Measurements from ENCODE around the gene PMPCA. TPM values are rescaled to one million over a fixed set of nuclear protein-coding genes. Genes with fewer than 3 reads are reported as not detected.

The PMPCA gene
- total RNA-seq, 1 experiment from 2014 or later = 94.5 TPM

GRCh38 chr9:136426787-136427186 lies 16.3 kb downstream of the PMPCA start:
- DNase-seq = no peak
- no peak overlapping the region for H2AK5ac ChIP-seq (ENCODE audit: insufficient read length, low read length)
- no peak overlapping the region for H2BK12ac ChIP-seq (ENCODE audit: insufficient read length, low read depth, low read length)
- WGBS (ENCODE audit: extremely low coverage, insufficient read length, low lambda C conversion rate) = no CpG with 5 or more reads among the region's 12 CpGs
- no peak overlapping the region for H2BK15ac ChIP-seq (ENCODE audit: low read depth, low read length)
- no peaks in the 10 kb centered on the region for H3K27me3 ChIP-seq (ENCODE audit: insufficient read depth, low read length)
- H2BK120ac ChIP-seq (ENCODE audit: low read depth, low read length, poor library complexity, severe bottlenecking) = no peak overlapping the region
- Mint-ChIP-seq H3K4me3 (no peak overlapping the region), H3K9me3 (no peaks in the 10 kb centered on the region), H3K27me3 (ENCODE audit: low read depth) (no peaks in the 10 kb centered on the region), H3K4me1 (0 out of 4 replicates have a peak, but pooled peaks cover 0 to 2% of the 10 kb centered on the region in 2 experiments), H3K36me3 (ENCODE audit: insufficient read depth in 1 of 3, low read depth in 3 of 3) (peaks cover 7 to 61% (median 51%) of the 10 kb centered on the region in 3 experiments; a peak in 6 of 7 replicates), H3K27ac (peak overlapping the region; percentile 3 to 25 (median 17); a peak in 3 of 7 replicates)
- H3T11ph ChIP-seq (ENCODE audit: low read length) = no peak overlapping the region
- H3K23ac ChIP-seq (ENCODE audit: insufficient read length, low read depth, low read length) = no peak overlapping the region
- no peaks in the 10 kb centered on the region for H3K79me1 ChIP-seq (ENCODE audit: insufficient read depth, low read depth, low read length, poor library complexity, severe bottlenecking)
- H3K4me1 ChIP-seq (ENCODE audit: insufficient read depth, low read length) = no peaks in the 10 kb centered on the region
- no peak overlapping the region for H3K4ac ChIP-seq (ENCODE audit: low read depth, low read length)
- H2BK20ac ChIP-seq (ENCODE audit: low read depth, low read length, poor library complexity, severe bottlenecking) = no peak overlapping the region
- H3K4me2 ChIP-seq (ENCODE audit: insufficient read depth, insufficient read length, low read length) = no peak overlapping the region
- no peak overlapping the region for H4K5ac ChIP-seq (ENCODE audit: insufficient read length, low read depth, low read length)
- no peak for TF ChIP-seq CTCF (conservative IDR thresholded peaks at IDR 0.05)
- no peaks in the 10 kb centered on the region for H3K79me2 ChIP-seq (ENCODE audit: insufficient read depth, low read length)
- no peak overlapping the region for H3K14ac ChIP-seq (ENCODE audit: insufficient read depth, low read length)
- no peak overlapping the region for H2AFZ ChIP-seq (ENCODE audit: low read length)
- no peak overlapping the region for H3K56ac ChIP-seq (ENCODE audit: insufficient read length, low read depth, low read length)
- H4K20me1 ChIP-seq (ENCODE audit: control insufficient read depth, insufficient read depth, insufficient read length) = no peaks in the 10 kb centered on the region
- no peak overlapping the region for H3K9ac ChIP-seq (ENCODE audit: extremely low read depth, insufficient read length, low read length)
- H3K23me2 ChIP-seq (ENCODE audit: insufficient read length, low read depth, low read length, poor library complexity, severe bottlenecking) = no peaks in the 10 kb centered on the region
- no peaks in the 10 kb centered on the region for H3K9me3 ChIP-seq (ENCODE audit: control insufficient read depth, low read depth, low read length)
- no peak overlapping the region for H4K8ac ChIP-seq (replicated peaks; ENCODE audit: insufficient read length, low read depth, low read length)
- H2BK5ac ChIP-seq (ENCODE audit: insufficient read length, low read length) = no peak overlapping the region
- no peak overlapping the region for H3K18ac ChIP-seq (ENCODE audit: insufficient read length, low read depth, low read length)
- H3K27ac ChIP-seq (ENCODE audit: insufficient read length, low read depth, low read length) = no peak overlapping the region
- no peak overlapping the region for H4K91ac ChIP-seq (ENCODE audit: insufficient read length, low read depth, low read length)
